ENCODE data around the gene PIM1. TPM values are rescaled to one million over a fixed set of nuclear protein-coding genes. Genes with fewer than 3 reads are reported as not detected.

The PIM1 gene
- total RNA-seq, 3 donors from 2014 or later, result 17.4 to 56.0 (median 31.6) TPM

- Histone ChIP-seq H3K27me3 (no peaks in the 10 kb centered on the region), H3K36me3 (no peaks in the 10 kb centered on the region), H3K4me1 (peaks cover 0 to 6% of the 10 kb centered on the region in 2 donors), H3K9me3 (no peaks in the 10 kb centered on the region), H3K4me3 (no peak overlapping the region), H3K27ac (peak overlapping the region; percentile 4 to 48)
- TF ChIP-seq CTCF (IDR thresholded peaks at IDR 0.05) (no peak), POLR2AphosphoS5 (IDR thresholded peaks at IDR 0.05) (no peak), POLR2A (IDR thresholded peaks at IDR 0.05) (no peak)
- DNase-seq (ENCODE audit: low spot score in 2 of 2), result peak in 1 of 2 donors; percentile 32
- intact Hi-C loops (cut with DNase I; ENCODE audit: low total_unique reads), result no loop called here
Measured at GRCh38 chr6:37134396-37135191, 35.4 kb upstream of the PIM1 start.

- no peaks in the 10 kb centered on the region for H3K9me3 ChIP-seq
- no peaks in the 10 kb centered on the region for H3K36me3 ChIP-seq
- no peak overlapping the region for H3K4me3 ChIP-seq
- TF ChIP-seq POLR2A (IDR thresholded peaks at IDR 0.05) (no peak), CTCF (IDR thresholded peaks at IDR 0.05) (no peak)
- intact Hi-C loops (cut with DNase I; ENCODE audit: low total_unique reads), result no loop called here
- H3K27me3 ChIP-seq, result no peaks in the 10 kb centered on the region
- DNase-seq (ENCODE audit: low spot score in 2 of 2), result no peak
- H3K4me1 ChIP-seq, result peaks cover 0 to 5% of the 10 kb centered on the region in 2 donors
- no peak overlapping the region for H3K27ac ChIP-seq
Measured at GRCh38 chr6:37135835-37136694, 33.9 kb upstream of the PIM1 start.

GRCh38 chr6:37136821-37137200, 33.1 kb upstream of the PIM1 start:
- Histone ChIP-seq H3K4me1 (no peaks in the 10 kb centered on the region), H3K36me3 (no peaks in the 10 kb centered on the region), H3K27ac (peak overlapping the region; percentile 16 to 79), H3K4me3 (no peak overlapping the region), H3K27me3 (no peaks in the 10 kb centered on the region), H3K9me3 (no peaks in the 10 kb centered on the region)
- intact Hi-C loops (cut with DNase I; ENCODE audit: low total_unique reads), result no loop called here
- DNase-seq (ENCODE audit: low spot score in 2 of 2), result no peak
- TF ChIP-seq CTCF (IDR thresholded peaks at IDR 0.05), result no peak

DNA sequence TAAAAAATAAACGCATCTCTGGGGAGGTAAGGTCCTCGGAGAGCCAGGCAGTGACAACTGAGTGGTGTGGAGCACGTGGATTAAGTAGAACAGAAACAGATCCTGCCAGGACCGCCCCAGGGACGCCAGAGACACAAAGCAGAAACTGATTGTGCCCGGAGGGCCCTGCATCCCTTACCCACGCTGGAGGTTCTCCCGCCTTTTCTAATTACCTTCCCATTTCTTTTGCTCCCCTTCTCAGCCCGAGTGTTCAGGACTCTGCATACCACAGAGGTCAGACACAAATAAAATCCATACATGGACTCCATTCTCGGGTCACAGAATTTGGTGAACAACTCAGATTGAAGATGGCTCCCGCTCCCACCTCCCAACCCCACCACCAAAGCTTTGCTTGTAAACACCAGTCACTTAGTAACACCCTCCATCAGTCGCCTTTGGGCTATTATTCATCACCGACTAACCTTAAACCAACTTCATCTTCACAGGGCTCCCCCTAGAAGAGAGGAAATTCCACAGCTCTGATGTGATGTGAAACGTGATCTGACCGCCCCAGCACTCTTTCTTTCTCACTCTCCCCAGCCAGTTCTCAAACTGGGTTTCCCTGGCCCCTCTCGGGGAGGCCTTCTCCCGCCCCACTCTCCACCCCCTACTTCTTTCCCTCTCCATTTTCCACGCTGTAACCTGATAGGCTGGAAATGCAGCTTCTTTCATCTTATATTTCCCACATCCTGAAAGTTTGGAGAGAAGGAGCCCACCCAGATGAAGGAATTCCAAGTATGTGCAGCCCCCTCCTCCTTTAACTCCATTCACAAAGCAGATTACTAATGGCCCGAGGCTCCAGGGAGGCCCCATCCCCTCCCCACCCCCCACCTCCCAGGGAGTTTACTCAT, 32.5 kb upstream of the PIM1 start:
- H3K27ac ChIP-seq, result peak overlapping the region; percentile 16 to 79
- H3K4me1 ChIP-seq, result no peaks in the 10 kb centered on the region
- no peak for TF ChIP-seq CTCF (IDR thresholded peaks at IDR 0.05)
- no peak for TF ChIP-seq POLR2AphosphoS5 (IDR thresholded peaks at IDR 0.05)
- no peak for TF ChIP-seq POLR2A (IDR thresholded peaks at IDR 0.05)
- no peaks in the 10 kb centered on the region for H3K27me3 ChIP-seq
- peak overlapping the region in 1 of 3 donors; percentile 8 for H3K4me3 ChIP-seq
- intact Hi-C loops (cut with DNase I; ENCODE audit: low total_unique reads), result no loop called here
- H3K36me3 ChIP-seq, result no peaks in the 10 kb centered on the region
- DNase-seq (ENCODE audit: low spot score in 2 of 2), result no peak
- no peaks in the 10 kb centered on the region for H3K9me3 ChIP-seq

Data from breast epithelium (tissue), 4 donors.